Loucy (cell line): Measurements from ENCODE around the gene MRPS14.
A peak's percentile ranks its signal among the peaks of the same experiment; 100 is the strongest.

ENCODE experiments used
- H2AFZ ChIP-seq: fragments of 200-600 bp; sonication (generic); 2 replicates; pipeline ENCODE4 v1.6.0; 2016; ENCODE audit warnings: antibody characterized with exemption, mild to moderate bottlenecking, low read length, moderate library complexity
- H3F3A ChIP-seq: fragments of 200-600 bp; 2 replicates; pipeline ENCODE4 v1.6.0; 2016; ENCODE audit warnings: antibody characterized with exemption, low read depth, mild to moderate bottlenecking
- H3K27me3 ChIP-seq: fragments of 200-600 bp; sonication (generic); 2 replicates; pipeline ENCODE4 v1.6.1; 2014; ENCODE audit warnings: low read length, mild to moderate bottlenecking; ENCODE audit not compliant: insufficient read depth, poor library complexity, severe bottlenecking
- H3K36me3 ChIP-seq: fragments of 200-600 bp; sonication (generic); 2 replicates; pipeline ENCODE4 v1.6.1; 2016; ENCODE audit warnings: low read length; ENCODE audit not compliant: insufficient read depth
- H3K4me1 ChIP-seq: fragments of 200-600 bp; sonication (generic); 2 replicates; pipeline ENCODE4 v1.5.1; 2014; ENCODE audit warnings: low read length, mild to moderate bottlenecking; ENCODE audit not compliant: insufficient read depth, poor library complexity, severe bottlenecking
- H3K4me2 ChIP-seq: fragments of 200-600 bp; sonication (generic); 2 replicates; pipeline ENCODE4 v1.6.0; 2014; ENCODE audit warnings: antibody characterized with exemption, low read length, low read depth, mild to moderate bottlenecking; ENCODE audit not compliant: poor library complexity, severe bottlenecking
- H3K4me3 ChIP-seq: fragments of 200-600 bp; sonication (generic); 2 replicates; pipeline ENCODE4 v1.5.1; 2014; ENCODE audit warnings: low read length, mild to moderate bottlenecking, mixed read lengths; ENCODE audit not compliant: poor library complexity, severe bottlenecking
- H3K79me2 ChIP-seq: fragments of 200-600 bp; sonication (generic); 2 replicates; pipeline ENCODE4 v1.6.1; 2014; ENCODE audit warnings: low read length; ENCODE audit not compliant: insufficient read depth
- H3K9ac ChIP-seq: fragments of 200-600 bp; sonication (generic); 2 replicates; pipeline ENCODE4 v1.6.0; 2014; ENCODE audit warnings: mild to moderate bottlenecking, low read depth, low read length, moderate library complexity; ENCODE audit not compliant: poor library complexity, severe bottlenecking
- H3K9me2 ChIP-seq: fragments of 200-600 bp; sonication (generic); replicated peaks from 2 replicates; pipeline ENCODE4 v1.6.1; 2016; ENCODE audit warnings: low read depth, low read length, mixed read lengths
- H3K9me3 ChIP-seq: fragments of 200-600 bp; sonication (generic); 2 replicates; pipeline ENCODE4 v1.6.1; 2014; ENCODE audit warnings: mild to moderate bottlenecking, antibody characterized with exemption, low read length, low read depth; ENCODE audit not compliant: insufficient read depth
- H4K20me1 ChIP-seq: fragments of 200-600 bp; sonication (generic); 2 replicates; pipeline ENCODE4 v1.6.0; 2014; ENCODE audit warnings: antibody characterized with exemption, low read length, mild to moderate bottlenecking; ENCODE audit not compliant: insufficient read depth, poor library complexity, severe bottlenecking
- EZH2phosphoT487 ChIP-seq: fragments of 200-600 bp; IDR thresholded peaks from 2 replicates; pipeline ENCODE4 v1.6.1; 2018; ENCODE audit warnings: antibody characterized with exemption, mild to moderate bottlenecking, moderate library complexity, borderline replicate concordance
- TF ChIP-seq, protein P1 (sequence below): fragments of 200-600 bp; sonication (generic); conservative IDR thresholded peaks from 2 replicates; pipeline ENCODE4 v1.5.1; 2014; ENCODE audit warnings: mild to moderate bottlenecking, antibody characterized with exemption, low read length

MRPS14 gene

GRCh38 chr1:174998569-174999215, 24.5 kb downstream of the MRPS14 start:
- Histone ChIP-seq H3K79me2 (peaks cover 38% of the 10 kb centered on the region), H3K4me1 (peaks cover 35% of the 10 kb centered on the region), H3K9me2 (no peaks in the 10 kb centered on the region), H3K4me3 (peak overlapping the region; percentile 98), H4K20me1 (peaks cover 34% of the 10 kb centered on the region), H3K9ac (peak overlapping the region; percentile 100), H3K27me3 (no peaks in the 10 kb centered on the region), H3K9me3 (no peaks in the 10 kb centered on the region), H3K36me3 (no peaks in the 10 kb centered on the region), H3F3A (peaks cover 6% of the 10 kb centered on the region; the same call in 1 of the 2 replicates), H3K4me2 (peak overlapping the region; percentile 99), H2AFZ (peak overlapping the region; percentile 82)
- TF ChIP-seq, protein P1, sequence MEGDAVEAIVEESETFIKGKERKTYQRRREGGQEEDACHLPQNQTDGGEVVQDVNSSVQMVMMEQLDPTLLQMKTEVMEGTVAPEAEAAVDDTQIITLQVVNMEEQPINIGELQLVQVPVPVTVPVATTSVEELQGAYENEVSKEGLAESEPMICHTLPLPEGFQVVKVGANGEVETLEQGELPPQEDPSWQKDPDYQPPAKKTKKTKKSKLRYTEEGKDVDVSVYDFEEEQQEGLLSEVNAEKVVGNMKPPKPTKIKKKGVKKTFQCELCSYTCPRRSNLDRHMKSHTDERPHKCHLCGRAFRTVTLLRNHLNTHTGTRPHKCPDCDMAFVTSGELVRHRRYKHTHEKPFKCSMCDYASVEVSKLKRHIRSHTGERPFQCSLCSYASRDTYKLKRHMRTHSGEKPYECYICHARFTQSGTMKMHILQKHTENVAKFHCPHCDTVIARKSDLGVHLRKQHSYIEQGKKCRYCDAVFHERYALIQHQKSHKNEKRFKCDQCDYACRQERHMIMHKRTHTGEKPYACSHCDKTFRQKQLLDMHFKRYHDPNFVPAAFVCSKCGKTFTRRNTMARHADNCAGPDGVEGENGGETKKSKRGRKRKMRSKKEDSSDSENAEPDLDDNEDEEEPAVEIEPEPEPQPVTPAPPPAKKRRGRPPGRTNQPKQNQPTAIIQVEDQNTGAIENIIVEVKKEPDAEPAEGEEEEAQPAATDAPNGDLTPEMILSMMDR: peak; percentile 78
- no peak for TF ChIP-seq EZH2phosphoT487

DNA sequence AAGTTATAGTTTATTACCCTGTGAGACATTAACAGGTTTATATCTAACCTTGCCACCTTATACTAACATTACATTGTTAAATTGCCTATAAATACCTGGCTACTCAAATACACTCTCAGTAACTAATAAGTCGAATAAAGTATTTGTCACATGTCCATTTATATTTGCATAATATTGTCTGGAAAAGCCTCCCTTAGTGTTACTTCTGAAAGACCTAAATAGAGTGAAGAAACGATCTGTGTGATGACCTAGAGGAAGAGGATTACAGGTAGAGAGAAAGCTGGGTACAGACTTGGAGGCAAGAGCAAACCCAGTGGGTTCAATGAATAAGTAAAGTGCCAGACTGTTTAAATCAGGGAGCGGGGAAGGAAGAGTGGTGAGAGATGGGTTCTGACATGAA, 26.2 kb downstream of the MRPS14 start:
- Histone ChIP-seq H2AFZ (no peak overlapping the region), H3K9ac (no peak overlapping the region), H3K4me3 (no peak overlapping the region), H3F3A (peaks cover 6% of the 10 kb centered on the region; the same call in 1 of the 2 replicates), H3K79me2 (peaks cover 22% of the 10 kb centered on the region), H3K9me3 (no peaks in the 10 kb centered on the region), H3K27me3 (no peaks in the 10 kb centered on the region), H3K4me2 (no peak overlapping the region), H3K4me1 (peaks cover 23% of the 10 kb centered on the region), H3K36me3 (no peaks in the 10 kb centered on the region), H3K9me2 (no peaks in the 10 kb centered on the region), H4K20me1 (peaks cover 18% of the 10 kb centered on the region)
- TF ChIP-seq EZH2phosphoT487: no peak
- TF ChIP-seq, protein P1: no peak

DNA sequence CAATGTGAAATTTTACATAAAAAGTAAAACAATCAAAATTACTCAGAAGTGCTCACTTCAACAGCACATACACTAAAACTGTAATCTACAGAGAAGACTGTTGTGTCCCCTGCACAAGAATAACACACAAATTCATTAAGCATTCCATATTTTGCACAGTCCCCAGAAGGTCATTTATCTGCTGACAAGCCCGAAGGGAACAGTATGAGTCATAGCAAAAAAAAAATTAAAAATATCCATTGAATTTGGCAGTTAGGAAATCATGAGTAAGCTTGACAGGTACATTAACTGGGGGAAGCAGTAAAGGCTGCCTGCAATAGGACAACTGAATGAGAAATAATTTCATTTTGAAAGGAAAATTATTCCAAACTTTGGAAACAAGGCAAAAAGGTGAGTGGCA, 26.7 kb downstream of the MRPS14 start:
- no peak for TF ChIP-seq EZH2phosphoT487
- TF ChIP-seq, protein P1: no peak
- Histone ChIP-seq H3K4me3 (no peak overlapping the region), H3K9me2 (no peaks in the 10 kb centered on the region), H3K9ac (no peak overlapping the region), H2AFZ (no peak overlapping the region), H3F3A (peaks cover 6% of the 10 kb centered on the region; the same call in 1 of the 2 replicates), H3K79me2 (peaks cover 16% of the 10 kb centered on the region), H3K4me2 (no peak overlapping the region), H4K20me1 (peaks cover 14% of the 10 kb centered on the region), H3K27me3 (no peaks in the 10 kb centered on the region), H3K4me1 (peaks cover 18% of the 10 kb centered on the region), H3K36me3 (no peaks in the 10 kb centered on the region), H3K9me3 (no peaks in the 10 kb centered on the region)
